ENCODE measurements around the gene ATP6V1G3. TPM values are rescaled to one million over a fixed set of nuclear protein-coding genes. Genes with fewer than 3 reads are reported as not detected.
"Not testable (repeated sequence)": the region's sequence is repeated elsewhere in the genome, so short reads cannot be mapped to it uniquely, and the experiment has no call there.

The ATP6V1G3 gene
- total RNA-seq, 1 experiment from 2014 or later, result not detected

GRCh38 chr1:198524127-198524526 lies 16.4 kb downstream of the ATP6V1G3 start:
- H3K36me3 ChIP-seq (ENCODE audit: insufficient read depth, low read length); H3K9me3 ChIP-seq (ENCODE audit: low read length); DNase-seq; H4K20me1 ChIP-seq (ENCODE audit: insufficient read depth, low read depth, low read length); H3K9me2 ChIP-seq (replicated peaks; ENCODE audit: insufficient read depth, low read length); H3K27me3 ChIP-seq (ENCODE audit: low read length); H3K4me3 ChIP-seq (ENCODE audit: low read length); H3K9ac ChIP-seq (ENCODE audit: low read length): not testable (repeated sequence)
- Histone ChIP-seq H3K27ac (ENCODE audit: low read length) (peak overlapping the region; percentile 96), H3K4me1 (ENCODE audit: low read length) (peaks cover 63% of the 10 kb centered on the region), H3K4me2 (ENCODE audit: low read depth, low read length, poor library complexity, severe bottlenecking) (peak overlapping the region; percentile 54), H2AFZ (ENCODE audit: low read length) (peak overlapping the region; percentile 82; the same call in 1 of the 2 replicates), H3K79me2 (ENCODE audit: low read length) (peaks cover 12% of the 10 kb centered on the region)

- peak; percentile 84 for DNase-seq
- H3K4me1 ChIP-seq (ENCODE audit: low read length), result peaks cover 70% of the 10 kb centered on the region
- H3K4me2 ChIP-seq (ENCODE audit: low read depth, low read length, poor library complexity, severe bottlenecking), result peak overlapping the region; percentile 54
- H2AFZ ChIP-seq (ENCODE audit: low read length), result peak overlapping the region; percentile 82
- peak overlapping the region; percentile 43 for H3K9ac ChIP-seq (ENCODE audit: low read length)
- H3K27ac ChIP-seq (ENCODE audit: low read length), result peak overlapping the region; percentile 96
- H3K9me3 ChIP-seq (ENCODE audit: low read length), result no peaks in the 10 kb centered on the region
- no peaks in the 10 kb centered on the region for H3K9me2 ChIP-seq (replicated peaks; ENCODE audit: insufficient read depth, low read length)
- H3K79me2 ChIP-seq (ENCODE audit: low read length), result peaks cover 19% of the 10 kb centered on the region
- H3K4me3 ChIP-seq (ENCODE audit: low read length), result peak overlapping the region; percentile 13; the same call in 1 of the 2 replicates
- H4K20me1 ChIP-seq (ENCODE audit: insufficient read depth, low read depth, low read length), result no peaks in the 10 kb centered on the region
- no peaks in the 10 kb centered on the region for H3K27me3 ChIP-seq (ENCODE audit: low read length)
- no peaks in the 10 kb centered on the region for H3K36me3 ChIP-seq (ENCODE audit: insufficient read depth, low read length)
Observed at GRCh38 chr1:198523182-198523950, 17.1 kb downstream of the ATP6V1G3 start.

GRCh38 chr1:198520524-198521254 lies 19.8 kb downstream of the ATP6V1G3 start:
- Histone ChIP-seq H2AFZ (ENCODE audit: low read length) (no peak overlapping the region), H3K9me2 (replicated peaks; ENCODE audit: insufficient read depth, low read length) (no peaks in the 10 kb centered on the region)

GRCh38 chr1:198519639-198520501 lies 20.6 kb downstream of the ATP6V1G3 start:
- no peak overlapping the region; the same call in 1 of the 2 replicates for H2AFZ ChIP-seq (ENCODE audit: low read length)
- H3K27me3 ChIP-seq (ENCODE audit: low read length), result no peaks in the 10 kb centered on the region
- peaks cover 95% of the 10 kb centered on the region for H3K4me1 ChIP-seq (ENCODE audit: low read length)
- H3K4me3 ChIP-seq (ENCODE audit: low read length), result peak overlapping the region; percentile 69
- H3K27ac ChIP-seq (ENCODE audit: low read length), result peak overlapping the region; percentile 96
- DNase-seq, result peak; percentile 93
- H3K4me2 ChIP-seq (ENCODE audit: low read depth, low read length, poor library complexity, severe bottlenecking), result peak overlapping the region; percentile 93
- H4K20me1 ChIP-seq (ENCODE audit: insufficient read depth, low read depth, low read length), result no peaks in the 10 kb centered on the region
- H3K36me3 ChIP-seq (ENCODE audit: insufficient read depth, low read length), result peaks cover 30% of the 10 kb centered on the region
- no peaks in the 10 kb centered on the region for H3K9me3 ChIP-seq (ENCODE audit: low read length)
- H3K9me2 ChIP-seq (replicated peaks; ENCODE audit: insufficient read depth, low read length), result no peaks in the 10 kb centered on the region
- peaks cover 51% of the 10 kb centered on the region for H3K79me2 ChIP-seq (ENCODE audit: low read length)
- H3K9ac ChIP-seq (ENCODE audit: low read length), result peak overlapping the region; percentile 77

More at GRCh38 chr1:198520524-198521254, 19.8 kb downstream of the ATP6V1G3 start:
- H3K79me2 ChIP-seq (ENCODE audit: low read length), result peaks cover 42% of the 10 kb centered on the region
- H4K20me1 ChIP-seq (ENCODE audit: insufficient read depth, low read depth, low read length), result no peaks in the 10 kb centered on the region
- peak overlapping the region; percentile 77 for H3K9ac ChIP-seq (ENCODE audit: low read length)
- H3K27ac ChIP-seq (ENCODE audit: low read length), result peak overlapping the region; percentile 96
- DNase-seq, result peak; percentile 91
- no peaks in the 10 kb centered on the region for H3K9me3 ChIP-seq (ENCODE audit: low read length)
- peak overlapping the region; percentile 93 for H3K4me2 ChIP-seq (ENCODE audit: low read depth, low read length, poor library complexity, severe bottlenecking)
- H3K4me1 ChIP-seq (ENCODE audit: low read length), result peaks cover 92% of the 10 kb centered on the region
- H3K4me3 ChIP-seq (ENCODE audit: low read length), result peak overlapping the region; percentile 69
- no peaks in the 10 kb centered on the region for H3K27me3 ChIP-seq (ENCODE audit: low read length)
- peaks cover 22% of the 10 kb centered on the region for H3K36me3 ChIP-seq (ENCODE audit: insufficient read depth, low read length)

GRCh38 chr1:198517623-198518199 lies 22.8 kb downstream of the ATP6V1G3 start:
- H3K4me3 ChIP-seq (ENCODE audit: low read length), result peak overlapping the region; percentile 69
- H3K9me2 ChIP-seq (replicated peaks; ENCODE audit: insufficient read depth, low read length), result no peaks in the 10 kb centered on the region
- no peaks in the 10 kb centered on the region for H3K27me3 ChIP-seq (ENCODE audit: low read length)
- H3K4me2 ChIP-seq (ENCODE audit: low read depth, low read length, poor library complexity, severe bottlenecking), result peak overlapping the region; percentile 93
- H2AFZ ChIP-seq (ENCODE audit: low read length), result no peak overlapping the region
- peaks cover 72% of the 10 kb centered on the region for H3K79me2 ChIP-seq (ENCODE audit: low read length)
- no peaks in the 10 kb centered on the region; the same call in 1 of the 2 replicates for H3K9me3 ChIP-seq (ENCODE audit: low read length)
- H3K36me3 ChIP-seq (ENCODE audit: insufficient read depth, low read length), result peaks cover 51% of the 10 kb centered on the region
- DNase-seq, result peak; percentile 55
- peaks cover 81% of the 10 kb centered on the region for H3K4me1 ChIP-seq (ENCODE audit: low read length)
- peak overlapping the region; percentile 77 for H3K9ac ChIP-seq (ENCODE audit: low read length)
- H3K27ac ChIP-seq (ENCODE audit: low read length), result peak overlapping the region; percentile 96
- H4K20me1 ChIP-seq (ENCODE audit: insufficient read depth, low read depth, low read length), result no peaks in the 10 kb centered on the region

- Histone ChIP-seq H3K36me3 (ENCODE audit: insufficient read depth, low read length) (peaks cover 82% of the 10 kb centered on the region), H3K9me3 (ENCODE audit: low read length) (no peaks in the 10 kb centered on the region), H4K20me1 (ENCODE audit: insufficient read depth, low read depth, low read length) (no peaks in the 10 kb centered on the region), H3K4me1 (ENCODE audit: low read length) (peaks cover 46% of the 10 kb centered on the region), H3K9ac (ENCODE audit: low read length) (no peak overlapping the region), H3K9me2 (replicated peaks; ENCODE audit: insufficient read depth, low read length) (no peaks in the 10 kb centered on the region), H3K27ac (ENCODE audit: low read length) (peak overlapping the region; percentile 76), H3K4me3 (ENCODE audit: low read length) (no peak overlapping the region), H3K79me2 (ENCODE audit: low read length) (peaks cover 90% of the 10 kb centered on the region), H3K27me3 (ENCODE audit: low read length) (no peaks in the 10 kb centered on the region), H2AFZ (ENCODE audit: low read length) (no peak overlapping the region), H3K4me2 (ENCODE audit: low read depth, low read length, poor library complexity, severe bottlenecking) (no peak overlapping the region)
- no peak for DNase-seq
Observed at GRCh38 chr1:198500096-198500495, 40.4 kb downstream of the ATP6V1G3 start.

- no peak overlapping the region for H3K4me3 ChIP-seq (ENCODE audit: low read length)
- no peaks in the 10 kb centered on the region for H3K9me3 ChIP-seq (ENCODE audit: low read length)
- peaks cover 46% of the 10 kb centered on the region for H3K4me1 ChIP-seq (ENCODE audit: low read length)
- peaks cover 82% of the 10 kb centered on the region for H3K36me3 ChIP-seq (ENCODE audit: insufficient read depth, low read length)
- no peaks in the 10 kb centered on the region for H4K20me1 ChIP-seq (ENCODE audit: insufficient read depth, low read depth, low read length)
- H3K4me2 ChIP-seq (ENCODE audit: low read depth, low read length, poor library complexity, severe bottlenecking), result no peak overlapping the region
- no peak overlapping the region for H3K9ac ChIP-seq (ENCODE audit: low read length)
- H3K9me2 ChIP-seq (replicated peaks; ENCODE audit: insufficient read depth, low read length), result no peaks in the 10 kb centered on the region
- H3K27me3 ChIP-seq (ENCODE audit: low read length), result no peaks in the 10 kb centered on the region
- no peak overlapping the region for H2AFZ ChIP-seq (ENCODE audit: low read length)
- no peak for DNase-seq
- peak overlapping the region; percentile 76 for H3K27ac ChIP-seq (ENCODE audit: low read length)
- H3K79me2 ChIP-seq (ENCODE audit: low read length), result peaks cover 91% of the 10 kb centered on the region
Observed at GRCh38 chr1:198499588-198499987, 40.9 kb downstream of the ATP6V1G3 start.

Measured in Karpas-422 (cell line).